ENCODE results near the gene MYBBP1A.

MYBBP1A gene

GRCh38 chr17:4513113-4514032 lies 41.8 kb downstream of the MYBBP1A start:
- TF ChIP-seq CTCF (IDR thresholded peaks at IDR 0.05; ENCODE audit: insufficient read depth, low read length, poor library complexity, severe bottlenecking), result no peak
- Histone ChIP-seq H3K4me3 (replicated peaks; ENCODE audit: low read depth, low read length) (no peak overlapping the region), H3K36me3 (ENCODE audit: control insufficient read depth, insufficient read depth, low read length) (no peaks in the 10 kb centered on the region), H3K27me3 (replicated peaks; ENCODE audit: control insufficient read depth, insufficient read depth, low read length) (no peaks in the 10 kb centered on the region)
- DNase-seq (ENCODE audit: extremely low read depth, insufficient read length), result no peak

GRCh38 chr17:4512156-4513112 lies 42.8 kb downstream of the MYBBP1A start:
- Histone ChIP-seq H3K36me3 (ENCODE audit: control insufficient read depth, insufficient read depth, low read length) (no peaks in the 10 kb centered on the region), H3K27me3 (replicated peaks; ENCODE audit: control insufficient read depth, insufficient read depth, low read length) (no peaks in the 10 kb centered on the region), H3K4me3 (replicated peaks; ENCODE audit: low read depth, low read length) (no peak overlapping the region)
- DNase-seq (ENCODE audit: extremely low read depth, insufficient read length), result no peak
- no peak for TF ChIP-seq CTCF (IDR thresholded peaks at IDR 0.05; ENCODE audit: insufficient read depth, low read length, poor library complexity, severe bottlenecking)

- Histone ChIP-seq H3K27me3 (replicated peaks; ENCODE audit: control insufficient read depth, insufficient read depth, low read length) (no peaks in the 10 kb centered on the region), H3K36me3 (ENCODE audit: control insufficient read depth, insufficient read depth, low read length) (no peaks in the 10 kb centered on the region), H3K4me3 (replicated peaks; ENCODE audit: low read depth, low read length) (no peak overlapping the region)
- no peak for TF ChIP-seq CTCF (IDR thresholded peaks at IDR 0.05; ENCODE audit: insufficient read depth, low read length, poor library complexity, severe bottlenecking)
- no peak for DNase-seq (ENCODE audit: extremely low read depth, insufficient read length)
Observed at GRCh38 chr17:4511199-4511932, 43.8 kb downstream of the MYBBP1A start.

- H3K27me3 ChIP-seq (replicated peaks; ENCODE audit: control insufficient read depth, insufficient read depth, low read length), result no peaks in the 10 kb centered on the region
- DNase-seq (ENCODE audit: extremely low read depth, insufficient read length), result no peak
- no peaks in the 10 kb centered on the region for H3K36me3 ChIP-seq (ENCODE audit: control insufficient read depth, insufficient read depth, low read length)
- no peak overlapping the region for H3K4me3 ChIP-seq (replicated peaks; ENCODE audit: low read depth, low read length)
- no peak for TF ChIP-seq CTCF (IDR thresholded peaks at IDR 0.05; ENCODE audit: insufficient read depth, low read length, poor library complexity, severe bottlenecking)
Observed at GRCh38 chr17:4510618-4510941, 44.6 kb downstream of the MYBBP1A start.

GRCh38 chr17:4509923-4510617 lies 45.1 kb downstream of the MYBBP1A start:
- DNase-seq (ENCODE audit: extremely low read depth, insufficient read length), result no peak
- Histone ChIP-seq H3K4me3 (replicated peaks; ENCODE audit: low read depth, low read length) (no peak overlapping the region), H3K27me3 (replicated peaks; ENCODE audit: control insufficient read depth, insufficient read depth, low read length) (no peaks in the 10 kb centered on the region)

More at GRCh38 chr17:4509923-4510617, 45.1 kb downstream of the MYBBP1A start:
- H3K36me3 ChIP-seq (ENCODE audit: control insufficient read depth, insufficient read depth, low read length), result no peaks in the 10 kb centered on the region
- no peak for TF ChIP-seq CTCF (IDR thresholded peaks at IDR 0.05; ENCODE audit: insufficient read depth, low read length, poor library complexity, severe bottlenecking)
